Measurements from ENCODE around the gene HKDC1. TPM values are rescaled to one million over a fixed set of nuclear protein-coding genes. Genes with fewer than 3 reads are reported as not detected.
"Not testable (repeated sequence)": the region's sequence is repeated elsewhere in the genome, so short reads cannot be mapped to it uniquely, and the experiment has no call there.

Gene HKDC1
- total and polyA plus RNA-seq, 10 donors, result 0.26 to 3.0 (median 0.70) TPM; not detected in 1

DNA sequence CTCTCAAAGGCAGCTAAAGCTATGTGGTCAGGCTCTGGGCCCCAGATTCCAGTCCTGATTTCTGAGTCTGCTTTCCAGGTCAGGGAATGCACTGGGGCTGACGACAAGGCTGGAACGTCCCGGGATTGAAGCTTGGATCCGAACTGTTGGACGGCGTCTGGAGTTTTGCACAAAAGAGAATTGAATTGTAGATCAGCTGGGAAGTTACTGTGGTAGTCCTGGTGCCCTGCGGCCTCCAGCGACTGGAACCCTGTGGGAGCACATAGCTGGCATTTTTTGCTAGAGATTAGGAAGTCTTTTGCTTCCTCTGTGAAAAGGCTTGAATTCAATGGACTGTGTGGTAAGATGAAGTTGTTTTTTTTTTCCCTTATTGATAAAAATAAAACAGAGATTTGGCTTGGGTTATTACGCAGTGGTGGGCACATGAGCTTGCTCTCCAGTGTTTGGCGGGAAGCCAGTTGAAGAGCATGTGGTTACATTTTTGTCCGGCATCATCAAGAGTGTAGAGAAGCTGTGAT, 58.4 kb downstream of the HKDC1 start, which contains the start of gene HK1:
TSS of gene HK1 (plus strand) at position 51 of the 518 bp plus-strand sequence.
- Histone ChIP-seq H3K36me3 (no peaks in the 10 kb centered on the region), H3K9me3 (no peaks in the 10 kb centered on the region), H3K4me3 (no peak within 1 kb of the TSS), H3K27me3 (replicated peaks in 1 of 7) (no peaks in the 10 kb centered on the region), H3K27ac (peak within 1 kb of the TSS in 3 of 8 donors; percentile 36 to 53 (median 42)), H3K4me1 (peaks cover 3 to 22% (median 15%) of the 10 kb centered on the region in 6 donors)
- no peak for DNase-seq
- intact Hi-C loops (cut with DNase I; ENCODE audit: low total_unique reads), result no loop called here
- TF ChIP-seq, protein P1, sequence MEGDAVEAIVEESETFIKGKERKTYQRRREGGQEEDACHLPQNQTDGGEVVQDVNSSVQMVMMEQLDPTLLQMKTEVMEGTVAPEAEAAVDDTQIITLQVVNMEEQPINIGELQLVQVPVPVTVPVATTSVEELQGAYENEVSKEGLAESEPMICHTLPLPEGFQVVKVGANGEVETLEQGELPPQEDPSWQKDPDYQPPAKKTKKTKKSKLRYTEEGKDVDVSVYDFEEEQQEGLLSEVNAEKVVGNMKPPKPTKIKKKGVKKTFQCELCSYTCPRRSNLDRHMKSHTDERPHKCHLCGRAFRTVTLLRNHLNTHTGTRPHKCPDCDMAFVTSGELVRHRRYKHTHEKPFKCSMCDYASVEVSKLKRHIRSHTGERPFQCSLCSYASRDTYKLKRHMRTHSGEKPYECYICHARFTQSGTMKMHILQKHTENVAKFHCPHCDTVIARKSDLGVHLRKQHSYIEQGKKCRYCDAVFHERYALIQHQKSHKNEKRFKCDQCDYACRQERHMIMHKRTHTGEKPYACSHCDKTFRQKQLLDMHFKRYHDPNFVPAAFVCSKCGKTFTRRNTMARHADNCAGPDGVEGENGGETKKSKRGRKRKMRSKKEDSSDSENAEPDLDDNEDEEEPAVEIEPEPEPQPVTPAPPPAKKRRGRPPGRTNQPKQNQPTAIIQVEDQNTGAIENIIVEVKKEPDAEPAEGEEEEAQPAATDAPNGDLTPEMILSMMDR (IDR thresholded peaks at IDR 0.05 in 8 of 11, conservative IDR thresholded peaks at IDR 0.05 in 3 of 11), result no peak
- TF ChIP-seq POLR2A (IDR thresholded peaks at IDR 0.05) (no peak), POLR2AphosphoS5 (IDR thresholded peaks at IDR 0.05) (no peak)
- 61 to 77% (median 71%) methylated on average over 11 of the region's 11 CpGs for WGBS, 5 donors

DNA sequence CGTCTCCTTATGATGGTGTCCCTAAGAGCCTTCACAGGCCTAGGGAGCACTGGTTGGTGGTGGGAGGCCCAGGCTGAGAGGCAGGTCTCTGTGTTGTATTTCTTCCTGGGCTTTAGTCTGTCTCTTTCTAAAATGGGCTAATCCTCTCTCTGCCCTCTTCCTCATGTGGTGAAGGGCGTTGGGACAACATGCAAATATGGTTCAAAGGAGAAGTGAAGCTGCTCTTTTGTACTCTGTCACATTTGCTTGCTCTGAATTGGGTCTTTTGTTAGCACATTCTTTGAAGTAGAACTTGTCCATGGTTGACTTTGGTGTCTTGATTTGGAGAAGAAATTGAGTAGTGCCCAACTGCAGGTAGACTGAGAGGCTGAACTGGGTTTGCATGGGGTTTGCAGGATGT, 59.0 kb downstream of the HKDC1 start:
- WGBS, 5 donors, result 60 to 74% (median 65%) methylated on average over 2 of the region's 2 CpGs

DNA sequence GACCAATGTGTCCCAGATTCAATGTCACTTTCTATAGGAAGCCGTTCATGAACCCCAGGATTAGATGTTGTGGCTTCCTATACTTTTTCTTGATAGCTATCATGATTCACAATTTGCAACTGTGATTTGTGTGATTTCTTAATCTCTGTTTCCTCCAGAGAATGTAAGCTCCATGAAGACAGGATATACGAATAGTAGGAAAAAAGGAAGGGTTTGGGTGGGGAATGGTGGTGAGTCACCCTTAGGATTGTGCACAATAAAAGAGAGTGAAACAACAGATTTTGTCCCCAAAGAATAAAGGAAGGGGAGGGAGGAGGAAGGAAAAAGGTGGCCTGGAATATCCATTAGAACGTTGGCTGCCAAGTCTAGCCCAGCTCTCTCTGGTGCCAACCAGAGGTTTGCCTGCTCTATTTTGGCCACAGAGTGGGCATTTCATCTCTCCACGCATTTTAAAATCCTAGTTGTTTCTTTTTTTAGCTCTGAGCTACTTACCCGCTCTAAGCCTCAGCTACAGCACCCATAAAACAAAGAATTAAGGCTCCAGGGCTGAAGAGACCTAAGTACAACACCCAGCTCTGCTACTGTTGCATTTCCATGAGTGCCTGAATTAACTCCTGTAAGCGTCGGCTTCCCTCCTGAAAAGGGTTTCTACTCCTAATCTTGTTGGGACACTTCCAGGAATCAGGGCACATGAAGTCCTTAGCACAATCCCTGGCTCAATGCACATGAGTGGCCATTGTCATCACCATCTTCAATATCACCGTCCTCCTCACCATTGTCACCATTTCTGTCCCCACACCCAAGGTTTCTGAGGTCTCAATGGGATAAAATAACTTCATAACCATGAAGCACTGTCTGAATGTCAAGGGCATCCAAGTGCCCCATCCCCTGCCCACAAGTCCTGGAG, 61.6 kb downstream of the HKDC1 start:
- Histone ChIP-seq H3K27ac (no peak overlapping the region), H3K4me3 (no peak overlapping the region), H3K4me1 (peaks cover 3 to 33% (median 17%) of the 10 kb centered on the region in 6 donors), H3K9me3 (no peaks in the 10 kb centered on the region), H3K36me3 (no peaks in the 10 kb centered on the region), H3K27me3 (replicated peaks in 1 of 7) (no peaks in the 10 kb centered on the region)
- TF ChIP-seq, protein P1 (IDR thresholded peaks at IDR 0.05 in 8 of 11, conservative IDR thresholded peaks at IDR 0.05 in 3 of 11), result no peak
- TF ChIP-seq POLR2A (IDR thresholded peaks at IDR 0.05) (no peak), POLR2AphosphoS5 (IDR thresholded peaks at IDR 0.05) (no peak)
- 82 to 87% (median 86%) methylated on average over 8 of the region's 8 CpGs for WGBS, 5 donors
- intact Hi-C loops (cut with DNase I; ENCODE audit: low total_unique reads), result no loop called here
- no peak for DNase-seq

More for the DNA sequence above, 59.0 kb downstream of the HKDC1 start:
- Histone ChIP-seq H3K36me3 (no peaks in the 10 kb centered on the region), H3K27me3 (replicated peaks in 1 of 7) (no peaks in the 10 kb centered on the region), H3K4me1 (peaks cover 3 to 25% (median 15%) of the 10 kb centered on the region in 6 donors), H3K9me3 (no peaks in the 10 kb centered on the region), H3K4me3 (no peak overlapping the region), H3K27ac (peak overlapping the region in 3 of 8 donors; percentile 27 to 53 (median 36))
- TF ChIP-seq, protein P1 (IDR thresholded peaks at IDR 0.05 in 8 of 11, conservative IDR thresholded peaks at IDR 0.05 in 3 of 11), result no peak
- TF ChIP-seq POLR2AphosphoS5 (IDR thresholded peaks at IDR 0.05), result no peak
- no peak for TF ChIP-seq POLR2A (IDR thresholded peaks at IDR 0.05)
- DNase-seq, result no peak
- intact Hi-C loops (cut with DNase I; ENCODE audit: low total_unique reads), result no loop called here

DNA sequence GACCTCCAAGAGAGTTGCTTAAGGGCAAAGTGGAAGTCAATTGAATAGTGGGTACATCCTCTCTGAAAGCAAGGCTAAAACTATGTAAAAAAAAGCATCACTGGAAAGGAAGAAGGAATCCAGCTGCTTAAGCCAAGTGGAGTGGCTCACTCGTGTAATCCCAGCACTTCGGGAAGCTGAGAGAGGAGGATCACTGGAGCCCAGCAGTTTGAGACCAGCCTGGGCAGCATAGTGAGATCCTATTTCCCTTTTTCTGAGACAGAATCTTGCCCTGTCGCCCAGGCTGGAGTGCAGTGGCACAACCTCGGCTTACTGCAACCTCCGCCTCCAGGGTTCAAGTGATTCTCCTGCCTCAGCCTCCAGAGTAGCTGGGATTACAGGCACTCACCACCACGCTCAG, 64.3 kb downstream of the HKDC1 start:
- H3K27me3 ChIP-seq (replicated peaks in 1 of 7); DNase-seq; intact Hi-C loops (cut with DNase I; ENCODE audit: low total_unique reads); H3K4me3 ChIP-seq; H3K36me3 ChIP-seq; H3K9me3 ChIP-seq: not testable (repeated sequence)
- peak overlapping the region in 1 of 8 donors; percentile 28 for H3K27ac ChIP-seq
- 74 to 84% (median 80%) methylated on average over 6 of the region's 6 CpGs for WGBS, 5 donors
- peaks cover under 1 to 19% (median 5%) of the 10 kb centered on the region in 6 donors for H3K4me1 ChIP-seq
